NB4 (cell line): ENCODE results near the gene HPS1.

Source experiments
- DNase-seq: peaks from one replicate; pipeline ENCODE4 v3.0.0; 2010; ENCODE audit warnings: low read depth
- H3K4me3 ChIP-seq: one replicate; pipeline ENCODE4 v1.5.1; 2011; ENCODE audit warnings: mild to moderate bottlenecking, low read depth, low read length, moderate library complexity
- MAX ChIP-seq: IDR thresholded peaks from 2 replicates; pipeline ENCODE4 v1.6.1; 2011; ENCODE audit warnings: low read depth, low read length
- MYC ChIP-seq: IDR thresholded peaks from 2 replicates; pipeline ENCODE4 v1.6.1; 2011; ENCODE audit warnings: low read depth, low read length
- POLR2A ChIP-seq: IDR thresholded peaks from 2 replicates; pipeline ENCODE4 v1.6.1; 2011; ENCODE audit warnings: mild to moderate bottlenecking; ENCODE audit not compliant: insufficient read length; ENCODE audit errors: extremely low read depth
- TF ChIP-seq, protein P1 (sequence below): IDR thresholded peaks from one replicate; pipeline ENCODE4 v1.5.1; 2012; ENCODE audit warnings: low read depth, low read length

HPS1 gene

DNA sequence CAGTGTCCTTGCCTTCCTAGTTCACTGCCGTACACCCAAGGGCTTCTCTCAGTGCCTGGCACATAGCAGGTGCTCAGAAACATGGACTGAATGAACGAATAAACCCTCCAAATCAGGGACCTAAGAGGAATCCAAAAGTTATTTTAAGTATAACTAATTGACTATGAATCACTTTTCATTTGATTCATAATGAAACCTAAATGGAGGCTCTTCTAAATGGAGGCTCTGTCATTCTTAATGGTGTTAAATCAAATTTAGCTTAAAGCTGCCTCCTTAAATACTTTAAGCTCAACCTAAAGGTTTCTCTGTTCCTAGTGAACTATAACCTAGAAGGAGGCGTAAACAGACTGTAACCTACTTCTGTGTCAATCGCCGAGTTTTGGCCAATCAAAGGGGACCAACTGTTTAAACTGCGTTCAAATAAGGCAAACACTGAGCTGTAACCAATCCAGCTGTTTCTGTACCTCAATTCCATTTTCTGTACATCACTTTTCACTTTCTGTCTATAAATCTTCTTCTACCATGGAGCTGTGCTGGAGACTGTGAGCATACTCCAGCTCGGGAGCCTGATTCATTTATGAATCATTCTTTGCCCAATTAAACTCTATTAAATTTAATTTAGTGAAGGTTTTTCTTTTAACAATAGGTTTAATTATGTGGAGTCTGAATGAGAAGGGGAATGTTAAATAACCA lies 42.8 kb downstream of the HPS1 start:
- TF ChIP-seq, protein P1, sequence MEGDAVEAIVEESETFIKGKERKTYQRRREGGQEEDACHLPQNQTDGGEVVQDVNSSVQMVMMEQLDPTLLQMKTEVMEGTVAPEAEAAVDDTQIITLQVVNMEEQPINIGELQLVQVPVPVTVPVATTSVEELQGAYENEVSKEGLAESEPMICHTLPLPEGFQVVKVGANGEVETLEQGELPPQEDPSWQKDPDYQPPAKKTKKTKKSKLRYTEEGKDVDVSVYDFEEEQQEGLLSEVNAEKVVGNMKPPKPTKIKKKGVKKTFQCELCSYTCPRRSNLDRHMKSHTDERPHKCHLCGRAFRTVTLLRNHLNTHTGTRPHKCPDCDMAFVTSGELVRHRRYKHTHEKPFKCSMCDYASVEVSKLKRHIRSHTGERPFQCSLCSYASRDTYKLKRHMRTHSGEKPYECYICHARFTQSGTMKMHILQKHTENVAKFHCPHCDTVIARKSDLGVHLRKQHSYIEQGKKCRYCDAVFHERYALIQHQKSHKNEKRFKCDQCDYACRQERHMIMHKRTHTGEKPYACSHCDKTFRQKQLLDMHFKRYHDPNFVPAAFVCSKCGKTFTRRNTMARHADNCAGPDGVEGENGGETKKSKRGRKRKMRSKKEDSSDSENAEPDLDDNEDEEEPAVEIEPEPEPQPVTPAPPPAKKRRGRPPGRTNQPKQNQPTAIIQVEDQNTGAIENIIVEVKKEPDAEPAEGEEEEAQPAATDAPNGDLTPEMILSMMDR, result no peak
- no peak for TF ChIP-seq POLR2A
- TF ChIP-seq MAX, result no peak
- no peak for TF ChIP-seq MYC
- no peak for DNase-seq
- no peak overlapping the region for H3K4me3 ChIP-seq

DNA sequence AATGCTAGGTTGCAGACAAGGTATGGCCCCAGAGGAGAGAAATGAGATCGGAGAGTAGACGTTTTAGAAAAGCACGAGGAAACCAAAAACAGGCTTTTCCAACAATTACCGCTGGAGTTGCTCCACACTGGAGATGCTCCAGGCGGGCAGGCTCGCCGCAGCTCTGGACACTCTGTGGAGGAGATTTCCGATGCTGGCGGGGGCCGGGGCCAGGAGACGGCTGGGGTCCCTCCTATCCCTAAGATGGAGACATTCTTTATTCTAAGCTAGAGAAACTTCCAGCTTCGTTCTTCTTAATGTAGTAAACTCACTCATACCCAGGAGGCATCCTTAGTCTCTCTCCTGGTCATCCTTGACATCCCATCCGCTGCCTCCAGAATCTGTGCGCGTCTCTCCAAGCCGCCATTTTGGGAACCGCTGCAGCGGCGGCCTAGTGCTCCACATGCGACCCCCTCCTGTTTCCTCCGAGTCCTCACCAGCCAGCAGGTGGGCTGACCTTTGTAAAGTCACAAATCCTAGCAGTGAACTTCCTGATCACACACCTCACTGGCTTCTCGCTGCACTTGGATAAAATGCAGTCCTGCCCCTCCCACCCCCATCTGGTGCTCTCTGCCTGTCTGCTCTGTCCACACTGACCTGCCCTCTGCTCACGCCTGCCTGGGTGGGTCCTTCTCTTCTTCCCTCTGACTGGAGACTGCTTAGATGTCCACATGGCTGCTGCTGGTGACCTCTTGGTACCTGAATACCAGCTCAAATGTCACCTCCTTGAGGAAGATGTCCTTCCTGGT lies 43.6 kb downstream of the HPS1 start:
- no peak overlapping the region for H3K4me3 ChIP-seq
- no peak for DNase-seq
- no peak for TF ChIP-seq POLR2A
- TF ChIP-seq, protein P1, result no peak
- TF ChIP-seq MYC, result no peak
- TF ChIP-seq MAX, result no peak

GRCh38 chr10:98402478-98402877 lies 44.3 kb downstream of the HPS1 start:
- no peak for TF ChIP-seq MAX
- no peak for TF ChIP-seq POLR2A
- TF ChIP-seq MYC, result no peak
- TF ChIP-seq, protein P1, result no peak
- no peak overlapping the region for H3K4me3 ChIP-seq
- no peak for DNase-seq

DNA sequence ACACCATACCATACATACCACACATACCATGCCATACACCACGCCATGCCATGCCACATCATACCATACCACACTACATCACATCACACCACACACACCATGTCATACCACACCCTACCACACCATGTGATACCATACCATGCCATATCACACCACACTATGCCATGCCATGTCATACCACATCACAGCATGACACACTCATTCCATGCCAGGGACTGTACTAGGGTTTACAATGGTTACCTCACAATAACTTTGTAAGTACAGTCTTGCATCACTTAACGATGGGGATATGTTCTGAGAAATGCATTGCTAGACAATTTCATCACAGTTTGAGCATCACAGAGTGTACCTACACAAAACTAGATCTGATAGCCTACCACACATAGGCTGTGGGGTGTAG lies 46.3 kb downstream of the HPS1 start:
- no peak for DNase-seq
- TF ChIP-seq MAX (no peak), POLR2A (no peak), MYC (no peak)
- TF ChIP-seq, protein P1, result no peak
- H3K4me3 ChIP-seq, result no peak overlapping the region

DNA sequence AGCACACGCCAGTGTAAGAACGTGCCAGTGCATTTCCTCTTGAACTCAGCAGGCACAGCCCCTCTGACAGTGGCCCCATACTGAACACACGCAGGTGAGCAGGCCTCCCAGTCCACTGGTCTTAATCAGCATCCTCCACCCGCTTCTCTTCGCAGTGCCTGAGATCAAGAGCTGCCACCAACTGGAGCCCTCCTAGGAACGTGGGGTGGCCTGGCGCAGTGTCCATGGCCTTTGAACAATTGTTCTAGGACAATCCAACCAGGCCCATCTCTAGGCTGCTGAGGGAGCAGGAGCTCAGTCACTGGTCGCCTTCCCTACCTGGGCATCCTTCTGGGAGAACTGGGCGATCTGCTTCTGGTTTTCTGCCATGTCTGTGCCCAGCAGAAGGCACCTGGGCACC lies 47.0 kb downstream of the HPS1 start:
- no peak overlapping the region for H3K4me3 ChIP-seq
- no peak for DNase-seq
- TF ChIP-seq, protein P1, result no peak
- TF ChIP-seq MYC (no peak), POLR2A (no peak), MAX (no peak)
